GM12873 (cell line): ENCODE data around the gene UBE2E2.

Source experiments
- TF ChIP-seq, protein P1 (sequence below): IDR thresholded peaks from 2 replicates; pipeline ENCODE4 v1.5.1; 2012; ENCODE audit warnings: low read depth, mild to moderate bottlenecking, moderate library complexity, low read length, control low read depth; ENCODE audit not compliant: insufficient read depth; ENCODE audit errors: missing control alignments

Gene UBE2E2

DNA sequence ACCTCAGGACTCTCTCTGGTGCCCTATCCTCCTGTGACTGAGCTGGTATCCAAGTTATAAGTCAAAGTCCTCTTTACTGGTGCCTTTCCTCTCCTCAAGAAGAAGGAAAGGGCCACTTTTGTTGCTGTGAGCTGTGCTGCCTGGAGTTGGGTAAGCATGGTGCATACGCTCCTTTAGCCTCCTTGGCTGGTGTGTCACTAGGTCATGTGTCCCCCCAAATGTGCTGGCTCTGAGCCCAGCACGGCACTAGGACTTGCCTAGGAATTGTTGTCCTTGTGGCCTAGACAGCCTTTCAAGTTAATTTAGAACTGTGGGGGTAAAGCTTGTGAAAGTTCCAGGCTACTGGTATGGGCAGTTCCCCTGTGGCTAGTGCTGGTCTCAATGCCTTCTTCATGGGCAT, 113.8 kb downstream of the UBE2E2 start:
- TF ChIP-seq, protein P1, sequence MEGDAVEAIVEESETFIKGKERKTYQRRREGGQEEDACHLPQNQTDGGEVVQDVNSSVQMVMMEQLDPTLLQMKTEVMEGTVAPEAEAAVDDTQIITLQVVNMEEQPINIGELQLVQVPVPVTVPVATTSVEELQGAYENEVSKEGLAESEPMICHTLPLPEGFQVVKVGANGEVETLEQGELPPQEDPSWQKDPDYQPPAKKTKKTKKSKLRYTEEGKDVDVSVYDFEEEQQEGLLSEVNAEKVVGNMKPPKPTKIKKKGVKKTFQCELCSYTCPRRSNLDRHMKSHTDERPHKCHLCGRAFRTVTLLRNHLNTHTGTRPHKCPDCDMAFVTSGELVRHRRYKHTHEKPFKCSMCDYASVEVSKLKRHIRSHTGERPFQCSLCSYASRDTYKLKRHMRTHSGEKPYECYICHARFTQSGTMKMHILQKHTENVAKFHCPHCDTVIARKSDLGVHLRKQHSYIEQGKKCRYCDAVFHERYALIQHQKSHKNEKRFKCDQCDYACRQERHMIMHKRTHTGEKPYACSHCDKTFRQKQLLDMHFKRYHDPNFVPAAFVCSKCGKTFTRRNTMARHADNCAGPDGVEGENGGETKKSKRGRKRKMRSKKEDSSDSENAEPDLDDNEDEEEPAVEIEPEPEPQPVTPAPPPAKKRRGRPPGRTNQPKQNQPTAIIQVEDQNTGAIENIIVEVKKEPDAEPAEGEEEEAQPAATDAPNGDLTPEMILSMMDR: no peak

DNA sequence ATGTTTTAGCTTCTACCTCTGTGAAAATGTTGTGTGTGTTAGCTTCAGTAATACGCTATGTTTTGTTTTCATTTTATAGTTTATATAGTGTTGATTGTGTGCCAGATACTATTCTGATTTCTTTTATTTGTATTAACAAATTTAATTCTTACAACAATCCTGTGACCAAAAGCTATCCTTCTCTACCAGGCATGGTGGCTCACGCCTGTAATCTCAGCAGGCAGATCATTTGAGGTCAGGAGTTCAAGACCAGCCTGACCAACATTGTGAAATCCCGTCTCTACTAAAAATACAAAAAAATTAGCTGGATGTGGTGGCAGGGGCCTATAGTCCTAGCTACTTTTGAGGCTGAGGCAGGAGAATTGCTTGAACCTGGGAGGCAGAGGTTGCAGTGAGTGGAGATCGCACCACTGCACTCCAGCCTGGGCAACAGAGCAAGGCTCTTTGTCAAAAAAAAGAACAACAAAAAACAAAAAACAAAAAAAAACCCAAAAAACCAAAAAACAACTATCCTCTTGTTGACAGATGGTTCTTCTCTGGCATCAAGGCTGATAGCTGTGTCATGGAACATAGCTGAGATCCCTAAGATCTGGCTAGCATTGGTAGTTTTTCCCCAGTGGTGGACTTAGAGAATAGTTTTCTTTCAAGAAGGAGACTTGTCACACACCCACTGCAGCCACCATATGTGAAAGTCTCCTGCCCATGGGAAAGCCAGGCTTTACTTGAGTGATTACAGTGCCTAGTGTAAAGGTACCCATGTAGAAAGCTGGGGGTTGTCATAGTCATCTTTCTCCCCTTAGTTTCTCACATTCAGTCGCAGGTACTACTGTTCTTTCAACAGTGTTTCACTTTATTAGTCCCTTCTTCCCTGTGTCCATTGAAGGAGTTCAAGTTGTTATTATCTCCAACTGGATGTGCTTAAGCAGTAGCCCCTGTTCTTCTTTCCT, 116.5 kb downstream of the UBE2E2 start:
- TF ChIP-seq, protein P1: no peak

DNA sequence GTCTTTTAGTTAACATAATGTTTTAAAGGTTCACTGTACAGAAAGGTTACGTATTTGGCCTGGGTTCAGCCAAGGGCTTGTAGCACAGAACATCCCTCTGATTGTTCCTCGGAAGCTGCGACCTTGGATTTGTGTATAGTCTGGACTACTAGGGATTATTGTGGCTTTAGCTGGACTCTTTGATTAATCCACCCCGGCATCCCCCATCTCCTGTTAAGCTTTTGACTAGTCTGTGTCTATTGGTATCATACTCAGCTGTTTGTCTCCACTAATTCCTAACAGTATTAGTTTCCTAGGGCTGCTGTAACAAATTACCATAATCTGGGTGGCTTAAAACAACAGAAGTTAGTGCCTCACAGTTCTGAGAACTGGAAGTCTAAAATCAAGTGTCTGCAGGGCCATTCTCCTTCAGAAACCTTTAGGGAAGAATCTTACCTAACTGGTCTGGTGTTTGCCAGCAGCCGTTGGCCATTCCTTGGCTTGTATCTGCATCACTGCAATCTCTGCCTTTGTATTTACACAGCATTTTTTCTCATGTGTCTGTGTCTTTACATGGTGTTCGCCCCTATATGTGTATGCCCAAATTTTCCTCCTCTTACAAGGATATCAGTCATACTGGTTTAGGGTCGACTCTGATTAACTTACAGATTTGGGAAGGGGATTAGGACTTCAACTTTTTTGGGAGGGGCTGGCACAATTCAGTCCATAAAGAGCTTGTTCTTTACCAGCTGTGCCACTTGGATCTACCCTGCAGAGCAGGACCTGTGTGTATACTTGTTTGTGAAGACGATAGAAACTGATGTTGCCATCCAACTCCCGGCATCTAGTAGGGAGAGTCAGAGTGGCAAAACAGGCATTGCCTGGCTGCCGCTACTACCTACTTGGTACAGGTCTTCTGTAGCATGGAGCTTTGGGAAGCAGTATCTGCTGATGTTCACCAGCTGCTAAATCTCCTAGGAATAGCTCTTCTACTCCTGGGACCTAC, 117.8 kb downstream of the UBE2E2 start:
- TF ChIP-seq, protein P1: no peak

DNA sequence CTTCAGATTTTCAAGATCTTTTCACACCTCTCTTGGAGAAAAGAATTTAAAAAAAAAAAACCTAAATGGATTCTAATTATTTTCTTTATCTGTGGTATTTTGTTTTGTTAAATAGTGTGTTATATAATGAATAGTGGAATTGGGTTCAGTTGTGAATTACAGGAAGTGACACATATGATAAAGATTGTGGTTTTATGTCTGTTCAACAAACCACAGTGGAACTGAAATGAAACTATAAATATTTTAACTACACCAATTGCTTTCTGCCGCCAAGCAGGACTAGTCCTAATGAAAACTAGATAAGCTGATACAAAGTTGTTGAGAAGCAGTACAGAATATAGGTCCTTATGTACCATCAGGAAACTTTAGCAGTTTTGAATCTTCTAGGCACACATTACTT, 121.6 kb downstream of the UBE2E2 start:
- TF ChIP-seq, protein P1: no peak

DNA sequence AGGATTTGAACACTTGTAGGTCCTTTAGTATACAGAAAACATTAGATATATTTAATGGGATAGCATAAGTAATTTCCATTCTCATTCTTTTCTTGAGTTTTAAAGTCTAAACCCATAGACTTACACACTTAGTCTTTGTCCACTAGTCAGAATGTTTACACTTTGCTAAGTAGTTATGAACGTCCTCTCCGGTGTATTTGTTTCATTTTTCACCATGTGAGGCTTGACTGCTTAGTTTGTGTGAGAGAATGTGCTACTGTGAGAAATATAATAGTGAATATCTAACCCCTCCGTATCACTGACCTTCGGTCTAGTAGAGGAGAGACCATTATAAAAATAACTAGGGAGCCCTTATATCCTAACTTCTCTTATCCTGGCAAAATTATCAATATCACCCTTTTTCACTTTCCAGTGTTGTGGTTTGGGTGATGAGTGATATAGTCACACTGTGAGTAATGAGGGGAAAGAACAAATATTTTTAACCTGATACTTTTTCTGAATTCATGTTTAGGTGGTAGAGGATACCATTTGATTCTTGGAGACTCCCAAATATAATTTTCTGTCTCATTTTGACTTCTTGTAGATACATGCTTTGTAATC, 122.4 kb downstream of the UBE2E2 start:
- TF ChIP-seq, protein P1: no peak

DNA sequence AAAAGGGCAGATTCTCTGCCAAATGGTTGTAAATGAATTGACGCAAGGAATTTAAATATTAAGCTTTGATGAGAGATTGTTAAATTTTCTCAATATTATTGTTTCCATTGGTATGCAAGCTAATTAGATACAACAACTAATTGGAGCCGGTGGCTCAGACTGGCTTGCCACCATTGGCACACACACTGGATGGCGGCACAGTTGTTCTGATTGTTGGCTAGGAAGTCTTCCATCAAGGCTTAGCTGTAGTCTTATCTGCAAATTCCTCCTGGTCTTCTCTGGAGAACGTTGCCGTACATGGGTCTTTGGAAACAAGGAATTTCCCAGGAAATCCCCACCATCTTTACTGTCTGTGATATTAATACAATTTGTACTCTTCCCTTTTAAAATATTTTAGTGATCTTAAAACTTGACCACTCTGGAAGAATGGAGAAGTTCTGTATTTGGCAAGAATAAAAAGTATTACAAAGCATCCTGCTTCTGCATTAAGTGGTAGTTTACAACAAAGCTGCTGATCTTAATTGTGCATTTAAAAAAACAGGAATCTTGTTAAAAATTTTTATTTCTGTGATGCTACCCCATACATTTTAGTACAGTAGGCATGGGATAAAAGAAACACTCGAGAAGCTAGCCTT, 126.5 kb downstream of the UBE2E2 start:
- TF ChIP-seq, protein P1: no peak
